Liver (tissue), 9 donors: ENCODE data around the gene FMN2. TPM values are rescaled to one million over a fixed set of nuclear protein-coding genes. Genes with fewer than 3 reads are reported as not detected.

Experiments used
- DNase-seq: peaks from one replicate; pipeline ENCODE4 v3.0.0-alpha.2; 2017; ENCODE audit warnings: low spot score
- H3K27ac ChIP-seq, 2 donors: one replicate each; pipeline ENCODE4 v1.7.0; 2013; ENCODE audit warnings: inconsistent platforms in 2 of 2, low read length in 2 of 2, control low read depth in 1 of 2, low read depth in 1 of 2, mild to moderate bottlenecking in 1 of 2
- H3K27me3 ChIP-seq, 4 donors: one replicate each; pipeline versions ENCODE4 v1.6.1 to v1.7.0; 2013; ENCODE audit warnings: low read length in 3 of 4, inconsistent platforms in 1 of 4, mild to moderate bottlenecking in 1 of 4, moderate library complexity in 1 of 4; ENCODE audit not compliant: control insufficient read depth in 4 of 4, insufficient read depth in 4 of 4
- H3K36me3 ChIP-seq, 4 donors: one replicate each; pipeline versions ENCODE4 v1.6.1 to v1.7.0; 2013; ENCODE audit warnings: low read length in 3 of 4, mild to moderate bottlenecking in 3 of 4, low read depth in 1 of 4, moderate library complexity in 1 of 4; ENCODE audit not compliant: control insufficient read depth in 4 of 4, insufficient read depth in 3 of 4
- H3K4me1 ChIP-seq, 4 donors: one replicate each; pipeline versions ENCODE4 v1.6.1 to v1.7.0; 2013; ENCODE audit warnings: low read length in 3 of 4, mild to moderate bottlenecking in 3 of 4, moderate library complexity in 1 of 4; ENCODE audit not compliant: control insufficient read depth in 4 of 4, insufficient read depth in 4 of 4
- H3K4me3 ChIP-seq, 3 donors: one replicate each; pipeline versions ENCODE4 v1.6.1 to v1.7.0; 2013; ENCODE audit warnings: low read length in 3 of 3, control low read depth in 1 of 3, low read depth in 1 of 3, mild to moderate bottlenecking in 1 of 3
- H3K9ac ChIP-seq, 2 donors: one replicate each; pipeline ENCODE4 v1.7.0; 2013; ENCODE audit warnings: low read length in 2 of 2, mild to moderate bottlenecking in 2 of 2, moderate library complexity in 2 of 2, control low read depth in 1 of 2, low read depth in 1 of 2
- H3K9me3 ChIP-seq, 4 donors: one replicate each; pipeline versions ENCODE4 v1.6.1 to v1.7.0; 2013; ENCODE audit warnings: low read length in 3 of 4; ENCODE audit not compliant: control insufficient read depth in 4 of 4
- EGR1 ChIP-seq, 2 donors: IDR thresholded peaks; 2 replicates each; pipeline ENCODE4 v1.6.1; 2016 to 2018; ENCODE audit warnings: antibody characterized with exemption in 2 of 2, low read depth in 2 of 2
- FOXA1 ChIP-seq: IDR thresholded peaks from 2 replicates; pipeline ENCODE4 v1.6.1; 2016; ENCODE audit warnings: antibody characterized with exemption
- FOXA2 ChIP-seq: IDR thresholded peaks from 2 replicates; pipeline ENCODE4 v1.6.1; 2016; ENCODE audit warnings: antibody characterized with exemption
- GABPA ChIP-seq, 2 donors: IDR thresholded peaks in 1 of 2; conservative IDR thresholded peaks in 1 of 2; 2 replicates each; pipeline ENCODE4 v1.6.1; 2016; ENCODE audit warnings: antibody characterized with exemption in 2 of 2, mild to moderate bottlenecking in 1 of 2, moderate library complexity in 1 of 2
- HNF4A ChIP-seq, 2 donors: conservative IDR thresholded peaks; 2 replicates each; pipeline ENCODE4 v1.6.1; 2016; ENCODE audit warnings: antibody characterized with exemption in 2 of 2, mild to moderate bottlenecking in 2 of 2
- HNF4G ChIP-seq: IDR thresholded peaks from 2 replicates; pipeline ENCODE4 v1.6.1; 2016; ENCODE audit warnings: antibody characterized with exemption
- JUND ChIP-seq, 2 donors: IDR thresholded peaks; 2 replicates each; pipeline ENCODE4 v1.6.1; 2016; ENCODE audit warnings: antibody characterized with exemption in 2 of 2
- MAX ChIP-seq: IDR thresholded peaks from 2 replicates; pipeline ENCODE4 v1.6.1; 2016; ENCODE audit warnings: antibody characterized with exemption
- NR2F2 ChIP-seq: IDR thresholded peaks from 2 replicates; pipeline ENCODE4 v1.6.1; 2016; ENCODE audit warnings: antibody characterized with exemption
- RAD21 ChIP-seq, 2 donors: IDR thresholded peaks; 2 replicates each; pipeline ENCODE4 v1.6.1; 2016; ENCODE audit warnings: antibody characterized with exemption in 2 of 2, mild to moderate bottlenecking in 2 of 2
- RXRA ChIP-seq, 2 donors: IDR thresholded peaks; 2 replicates each; pipeline ENCODE4 v1.6.1; 2017 to 2018; ENCODE audit warnings: antibody characterized with exemption in 2 of 2, mild to moderate bottlenecking in 1 of 2
- SP1 ChIP-seq: IDR thresholded peaks from 2 replicates; pipeline ENCODE4 v1.6.1; 2018; ENCODE audit warnings: antibody characterized with exemption, mild to moderate bottlenecking
- TAF1 ChIP-seq: conservative IDR thresholded peaks from 2 replicates; pipeline ENCODE4 v1.6.1; 2016; ENCODE audit warnings: antibody characterized with exemption, mild to moderate bottlenecking
- YY1 ChIP-seq: IDR thresholded peaks from 2 replicates; pipeline ENCODE4 v1.6.1; 2016; ENCODE audit warnings: antibody characterized with exemption, mild to moderate bottlenecking
- WGBS: extraction: QIAGEN DNeasy Blood & Tissue Kit; methylation state at CpG from one replicate; pipeline ENCODE4 v1.1.7; 2013; 5-methylcytosine and 5-hydroxymethylcytosine counted together
- polyA plus RNA-seq, 2 donors: library from polyadenylated mRNA; stranded (reverse) in 1 of 2; unstranded in 1 of 2; fragments of 200-250 nt in 1 of 2; fragments of >200 nt in 1 of 2; fragmentation: Nextera tagmentation in 1 of 2; extraction: Ambion mirVana in 1 of 2; gene quantifications; one replicate each; pipeline versions ENCODE4 v1.2.1 to v1.2.3, GENCODE V29; 2013 to 2015
- total RNA-seq, 2 donors: library from RNA; depleted of rRNA; stranded (reverse); fragments of >200 nt; gene quantifications; one replicate each; pipeline ENCODE4 v1.2.3, GENCODE V29; 2014
- TF ChIP-seq, protein P1 (sequence below): IDR thresholded peaks from 2 replicates; pipeline ENCODE4 v1.6.1; 2016; ENCODE audit warnings: antibody characterized with exemption
- TF ChIP-seq, protein P2 (sequence below): fragments of 150-350 bp; IDR thresholded peaks from 2 replicates; pipeline ENCODE4 v1.5.1; 2017; ENCODE audit warnings: improper control_type of control experiment, low read depth, low read length; ENCODE audit not compliant: missing input control
- TF ChIP-seq, protein P3 (sequence below): IDR thresholded peaks from 2 replicates; pipeline ENCODE4 v1.6.1; 2016; ENCODE audit warnings: antibody characterized with exemption, mild to moderate bottlenecking
- donor health status: healthy.
- donor health status: healthy.
- donor health status: healthy.
- donor health status: healthy.
- donor health status: healthy.

FMN2 gene
- total and polyA plus RNA-seq, 4 donors: 0.17 TPM; not detected in 3

- Histone ChIP-seq H3K4me1 (no peaks in the 10 kb centered on the region), H3K9ac (no peak overlapping the region), H3K9me3 (no peaks in the 10 kb centered on the region), H3K27me3 (no peaks in the 10 kb centered on the region), H3K36me3 (peaks cover 0 to 2% (median 0%) of the 10 kb centered on the region in 4 donors), H3K27ac (no peak overlapping the region), H3K4me3 (no peak overlapping the region)
- no peak for DNase-seq
- TF ChIP-seq HNF4A (conservative IDR thresholded peaks at IDR 0.05) (no peak), GABPA (IDR thresholded peaks at IDR 0.05 in 1 of 2, conservative IDR thresholded peaks at IDR 0.05 in 1 of 2) (no peak), RXRA (IDR thresholded peaks at IDR 0.05) (no peak), JUND (IDR thresholded peaks at IDR 0.05) (no peak)
- WGBS: 96% methylated on average over 4 of the region's 4 CpGs
Measured at GRCh38 chr1:240500647-240501046, 409.0 kb downstream of the FMN2 start.

- H3K4me1 ChIP-seq: no peaks in the 10 kb centered on the region
- peaks cover 0 to 2% (median 0%) of the 10 kb centered on the region in 4 donors for H3K36me3 ChIP-seq
- WGBS: 85% methylated on average over 2 of the region's 2 CpGs
- no peak overlapping the region for H3K9ac ChIP-seq
- no peak overlapping the region for H3K27ac ChIP-seq
- no peak overlapping the region for H3K4me3 ChIP-seq
- no peaks in the 10 kb centered on the region for H3K27me3 ChIP-seq
- no peaks in the 10 kb centered on the region for H3K9me3 ChIP-seq
- no peak for DNase-seq
- TF ChIP-seq FOXA1 (no peak), FOXA2 (no peak)
Measured at GRCh38 chr1:240501115-240501514, 409.4 kb downstream of the FMN2 start.

DNA sequence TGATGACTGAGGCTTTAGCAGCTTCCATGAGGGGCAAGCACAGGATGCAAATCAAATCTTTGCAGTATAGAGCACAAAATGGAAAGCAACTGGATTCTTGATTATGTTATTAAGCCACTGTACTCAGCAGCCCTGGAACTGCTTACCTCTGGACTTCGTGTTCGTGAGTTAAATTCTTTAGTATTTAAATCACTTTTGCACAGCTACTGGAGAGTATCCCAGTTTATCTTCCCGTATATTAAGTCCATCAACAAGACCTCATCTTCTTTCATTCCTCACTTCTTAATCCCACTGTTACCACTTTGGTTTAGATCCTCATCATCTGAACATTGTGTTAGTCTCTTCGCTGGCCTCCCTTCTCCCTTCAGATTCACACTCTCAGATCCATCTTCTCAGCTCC, 411.4 kb downstream of the FMN2 start:
- DNase-seq: no peak
- TF ChIP-seq RAD21 (IDR thresholded peaks at IDR 0.05) (no peak), EGR1 (IDR thresholded peaks at IDR 0.05; ENCODE audit: low read depth in 2 of 2) (no peak), NR2F2 (no peak), HNF4G (no peak), RXRA (IDR thresholded peaks at IDR 0.05) (no peak)
- TF ChIP-seq, protein P1, sequence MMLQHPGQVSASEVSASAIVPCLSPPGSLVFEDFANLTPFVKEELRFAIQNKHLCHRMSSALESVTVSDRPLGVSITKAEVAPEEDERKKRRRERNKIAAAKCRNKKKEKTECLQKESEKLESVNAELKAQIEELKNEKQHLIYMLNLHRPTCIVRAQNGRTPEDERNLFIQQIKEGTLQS: no peak
- H3K27ac ChIP-seq: no peak overlapping the region
- no peaks in the 10 kb centered on the region for H3K4me1 ChIP-seq
- H3K27me3 ChIP-seq: no peaks in the 10 kb centered on the region
- H3K9me3 ChIP-seq: no peaks in the 10 kb centered on the region
- no peaks in the 10 kb centered on the region for H3K36me3 ChIP-seq
- no peak overlapping the region for H3K4me3 ChIP-seq
- WGBS: 89% methylated on average over 4 of the region's 4 CpGs
- no peak overlapping the region for H3K9ac ChIP-seq

DNA sequence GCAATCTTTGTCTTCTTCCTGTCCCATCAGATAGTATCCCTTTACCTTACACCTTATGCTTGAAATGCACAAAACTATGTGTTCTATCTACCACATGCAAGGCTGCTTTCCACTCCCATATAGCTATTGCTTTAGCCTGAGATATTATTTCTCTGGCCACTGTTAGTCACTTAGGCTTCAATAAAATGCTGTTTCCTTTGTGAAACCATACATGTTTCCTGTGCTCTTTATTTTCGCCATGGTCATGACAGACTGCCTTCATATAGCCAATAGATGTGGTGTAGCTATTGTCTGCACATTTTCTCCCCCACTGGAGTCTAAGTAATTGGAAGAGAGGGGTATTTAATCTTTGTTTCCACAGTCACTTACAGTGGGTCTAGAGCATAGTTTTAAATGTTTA, 411.9 kb downstream of the FMN2 start:
- no peaks in the 10 kb centered on the region for H3K9me3 ChIP-seq
- H3K4me1 ChIP-seq: no peaks in the 10 kb centered on the region
- no peak overlapping the region for H3K9ac ChIP-seq
- no peak overlapping the region for H3K27ac ChIP-seq
- H3K36me3 ChIP-seq: no peaks in the 10 kb centered on the region
- no peak for DNase-seq
- WGBS: 25% methylated on average over 1 of the region's 1 CpG
- H3K27me3 ChIP-seq: no peaks in the 10 kb centered on the region
- H3K4me3 ChIP-seq: no peak overlapping the region
- TF ChIP-seq JUND (IDR thresholded peaks at IDR 0.05) (no peak), RXRA (IDR thresholded peaks at IDR 0.05) (no peak), MAX (no peak), FOXA2 (no peak), TAF1 (no peak), RAD21 (IDR thresholded peaks at IDR 0.05) (no peak), EGR1 (IDR thresholded peaks at IDR 0.05; ENCODE audit: low read depth in 2 of 2) (no peak), SP1 (no peak), FOXA1 (no peak), GABPA (IDR thresholded peaks at IDR 0.05 in 1 of 2, conservative IDR thresholded peaks at IDR 0.05 in 1 of 2) (no peak), HNF4A (conservative IDR thresholded peaks at IDR 0.05) (no peak), YY1 (no peak), HNF4G (no peak)
- TF ChIP-seq, protein P2, sequence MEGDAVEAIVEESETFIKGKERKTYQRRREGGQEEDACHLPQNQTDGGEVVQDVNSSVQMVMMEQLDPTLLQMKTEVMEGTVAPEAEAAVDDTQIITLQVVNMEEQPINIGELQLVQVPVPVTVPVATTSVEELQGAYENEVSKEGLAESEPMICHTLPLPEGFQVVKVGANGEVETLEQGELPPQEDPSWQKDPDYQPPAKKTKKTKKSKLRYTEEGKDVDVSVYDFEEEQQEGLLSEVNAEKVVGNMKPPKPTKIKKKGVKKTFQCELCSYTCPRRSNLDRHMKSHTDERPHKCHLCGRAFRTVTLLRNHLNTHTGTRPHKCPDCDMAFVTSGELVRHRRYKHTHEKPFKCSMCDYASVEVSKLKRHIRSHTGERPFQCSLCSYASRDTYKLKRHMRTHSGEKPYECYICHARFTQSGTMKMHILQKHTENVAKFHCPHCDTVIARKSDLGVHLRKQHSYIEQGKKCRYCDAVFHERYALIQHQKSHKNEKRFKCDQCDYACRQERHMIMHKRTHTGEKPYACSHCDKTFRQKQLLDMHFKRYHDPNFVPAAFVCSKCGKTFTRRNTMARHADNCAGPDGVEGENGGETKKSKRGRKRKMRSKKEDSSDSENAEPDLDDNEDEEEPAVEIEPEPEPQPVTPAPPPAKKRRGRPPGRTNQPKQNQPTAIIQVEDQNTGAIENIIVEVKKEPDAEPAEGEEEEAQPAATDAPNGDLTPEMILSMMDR: no peak
- TF ChIP-seq, protein P3, sequence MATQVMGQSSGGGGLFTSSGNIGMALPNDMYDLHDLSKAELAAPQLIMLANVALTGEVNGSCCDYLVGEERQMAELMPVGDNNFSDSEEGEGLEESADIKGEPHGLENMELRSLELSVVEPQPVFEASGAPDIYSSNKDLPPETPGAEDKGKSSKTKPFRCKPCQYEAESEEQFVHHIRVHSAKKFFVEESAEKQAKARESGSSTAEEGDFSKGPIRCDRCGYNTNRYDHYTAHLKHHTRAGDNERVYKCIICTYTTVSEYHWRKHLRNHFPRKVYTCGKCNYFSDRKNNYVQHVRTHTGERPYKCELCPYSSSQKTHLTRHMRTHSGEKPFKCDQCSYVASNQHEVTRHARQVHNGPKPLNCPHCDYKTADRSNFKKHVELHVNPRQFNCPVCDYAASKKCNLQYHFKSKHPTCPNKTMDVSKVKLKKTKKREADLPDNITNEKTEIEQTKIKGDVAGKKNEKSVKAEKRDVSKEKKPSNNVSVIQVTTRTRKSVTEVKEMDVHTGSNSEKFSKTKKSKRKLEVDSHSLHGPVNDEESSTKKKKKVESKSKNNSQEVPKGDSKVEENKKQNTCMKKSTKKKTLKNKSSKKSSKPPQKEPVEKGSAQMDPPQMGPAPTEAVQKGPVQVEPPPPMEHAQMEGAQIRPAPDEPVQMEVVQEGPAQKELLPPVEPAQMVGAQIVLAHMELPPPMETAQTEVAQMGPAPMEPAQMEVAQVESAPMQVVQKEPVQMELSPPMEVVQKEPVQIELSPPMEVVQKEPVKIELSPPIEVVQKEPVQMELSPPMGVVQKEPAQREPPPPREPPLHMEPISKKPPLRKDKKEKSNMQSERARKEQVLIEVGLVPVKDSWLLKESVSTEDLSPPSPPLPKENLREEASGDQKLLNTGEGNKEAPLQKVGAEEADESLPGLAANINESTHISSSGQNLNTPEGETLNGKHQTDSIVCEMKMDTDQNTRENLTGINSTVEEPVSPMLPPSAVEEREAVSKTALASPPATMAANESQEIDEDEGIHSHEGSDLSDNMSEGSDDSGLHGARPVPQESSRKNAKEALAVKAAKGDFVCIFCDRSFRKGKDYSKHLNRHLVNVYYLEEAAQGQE: no peak
- TF ChIP-seq, protein P1: no peak
